K562 (cell line): ENCODE data around the gene GFAP.

Source experiments
- ARNT ChIP-seq, 2 experiments: fragments of 450-650 bp; IDR thresholded peaks; 2 replicates each; pipeline ENCODE4 v1.6.1; 2016; ENCODE audit warnings: mild to moderate bottlenecking in 1 of 2
- BDP1 ChIP-seq: IDR thresholded peaks from 3 replicates; pipeline ENCODE4 v1.6.1; 2011; ENCODE audit not compliant: insufficient read length, insufficient read depth
- CBFA2T2 ChIP-seq: fragments of 450-650 bp; conservative IDR thresholded peaks from 2 replicates; pipeline ENCODE4 v1.6.1; 2017; ENCODE audit warnings: mild to moderate bottlenecking
- E2F5 ChIP-seq: sonication (generic); formaldehyde crosslinking; IDR thresholded peaks from 2 replicates; pipeline ENCODE4 v1.8.0; 2022; ENCODE audit warnings: mild to moderate bottlenecking, missing genetic modification reagents
- NFYB ChIP-seq: IDR thresholded peaks from 2 replicates; pipeline ENCODE4 v1.6.1; 2011; ENCODE audit warnings: mild to moderate bottlenecking, moderate library complexity; ENCODE audit not compliant: insufficient read length; ENCODE audit errors: extremely low read depth
- RAD21 ChIP-seq, 2 experiments: fragments of 250-450 bp in 1 of 2; fragments of 450-650 bp in 1 of 2; sonication (Bioruptor Pico) in 1 of 2; formaldehyde crosslinking in 1 of 2; IDR thresholded peaks in 1 of 2; conservative IDR thresholded peaks in 1 of 2; 2 replicates each; pipeline versions ENCODE4 v1.4.0 to v1.8.0; 2020 to 2022; ENCODE audit warnings: mild to moderate bottlenecking in 2 of 2, moderate library complexity in 1 of 2
- ZNF184 ChIP-seq: sonication (generic); formaldehyde crosslinking; IDR thresholded peaks from 2 replicates; pipeline ENCODE4 v1.5.0; 2020; ENCODE audit warnings: missing genetic modification reagents

GRCh38 chr17:44910231-44911106 is 4.8 kb downstream of the GFAP start:
- TF ChIP-seq BDP1 (no peak), CBFA2T2 (no peak), RAD21 (CRISPR knock-in tag; conservative IDR thresholded peaks at IDR 0.05 in 1 of 2, IDR thresholded peaks at IDR 0.05 in 1 of 2) (no peak), NFYB (no peak), E2F5 (CRISPR knock-in tag) (no peak), ARNT (IDR thresholded peaks at IDR 0.05) (no peak), ZNF184 (CRISPR knock-in tag) (no peak)
